ENCODE results near the gene EFEMP1.

The EFEMP1 gene

GRCh38 chr2:55901941-55902340, 21.6 kb downstream of the EFEMP1 start:
- no peak for TF ChIP-seq CTCF (conservative IDR thresholded peaks at IDR 0.05; ENCODE audit: low read length)
- no peak for DNase-seq (ENCODE audit: low read depth)
- H3K4me3 ChIP-seq (ENCODE audit: low read length): no peak overlapping the region

- DNase-seq (ENCODE audit: low read depth): no peak
- no peak overlapping the region for H3K4me3 ChIP-seq (ENCODE audit: low read length)
Observed at GRCh38 chr2:55901322-55901721, 22.3 kb downstream of the EFEMP1 start.

GRCh38 chr2:55899881-55900280, 23.7 kb downstream of the EFEMP1 start:
- no peak for TF ChIP-seq CTCF (conservative IDR thresholded peaks at IDR 0.05; ENCODE audit: low read length)
- no peak overlapping the region for H3K4me3 ChIP-seq (ENCODE audit: low read length)
- DNase-seq (ENCODE audit: low read depth): peak; percentile 92

More at GRCh38 chr2:55901322-55901721, 22.3 kb downstream of the EFEMP1 start:
- TF ChIP-seq CTCF (conservative IDR thresholded peaks at IDR 0.05; ENCODE audit: low read length): no peak

- H3K4me3 ChIP-seq (ENCODE audit: low read length): no peak overlapping the region
- TF ChIP-seq CTCF (conservative IDR thresholded peaks at IDR 0.05; ENCODE audit: low read length): no peak
- no peak for DNase-seq (ENCODE audit: low read depth)
Observed at GRCh38 chr2:55898386-55899040, 25.1 kb downstream of the EFEMP1 start.

GRCh38 chr2:55896633-55897032, 26.9 kb downstream of the EFEMP1 start:
- H3K4me3 ChIP-seq (ENCODE audit: low read length): no peak overlapping the region
- DNase-seq (ENCODE audit: low read depth): no peak
- no peak for TF ChIP-seq CTCF (conservative IDR thresholded peaks at IDR 0.05; ENCODE audit: low read length)

- no peak overlapping the region for H3K4me3 ChIP-seq (ENCODE audit: low read length)
- TF ChIP-seq CTCF (conservative IDR thresholded peaks at IDR 0.05; ENCODE audit: low read length): no peak
- DNase-seq (ENCODE audit: low read depth): no peak
Observed at GRCh38 chr2:55894720-55895119, 28.9 kb downstream of the EFEMP1 start.

- no peak overlapping the region for H3K4me3 ChIP-seq (ENCODE audit: low read length)
- DNase-seq (ENCODE audit: low read depth): peak; percentile 49
- TF ChIP-seq CTCF (conservative IDR thresholded peaks at IDR 0.05; ENCODE audit: low read length): no peak
Observed at GRCh38 chr2:55891671-55892094, 31.9 kb downstream of the EFEMP1 start.
